ENCODE results near the gene DCANP1. TPM values are rescaled to one million over a fixed set of nuclear protein-coding genes. Genes with fewer than 3 reads are reported as not detected.

Gene DCANP1
- total and polyA plus RNA-seq, 8 donors: not detected

DNA sequence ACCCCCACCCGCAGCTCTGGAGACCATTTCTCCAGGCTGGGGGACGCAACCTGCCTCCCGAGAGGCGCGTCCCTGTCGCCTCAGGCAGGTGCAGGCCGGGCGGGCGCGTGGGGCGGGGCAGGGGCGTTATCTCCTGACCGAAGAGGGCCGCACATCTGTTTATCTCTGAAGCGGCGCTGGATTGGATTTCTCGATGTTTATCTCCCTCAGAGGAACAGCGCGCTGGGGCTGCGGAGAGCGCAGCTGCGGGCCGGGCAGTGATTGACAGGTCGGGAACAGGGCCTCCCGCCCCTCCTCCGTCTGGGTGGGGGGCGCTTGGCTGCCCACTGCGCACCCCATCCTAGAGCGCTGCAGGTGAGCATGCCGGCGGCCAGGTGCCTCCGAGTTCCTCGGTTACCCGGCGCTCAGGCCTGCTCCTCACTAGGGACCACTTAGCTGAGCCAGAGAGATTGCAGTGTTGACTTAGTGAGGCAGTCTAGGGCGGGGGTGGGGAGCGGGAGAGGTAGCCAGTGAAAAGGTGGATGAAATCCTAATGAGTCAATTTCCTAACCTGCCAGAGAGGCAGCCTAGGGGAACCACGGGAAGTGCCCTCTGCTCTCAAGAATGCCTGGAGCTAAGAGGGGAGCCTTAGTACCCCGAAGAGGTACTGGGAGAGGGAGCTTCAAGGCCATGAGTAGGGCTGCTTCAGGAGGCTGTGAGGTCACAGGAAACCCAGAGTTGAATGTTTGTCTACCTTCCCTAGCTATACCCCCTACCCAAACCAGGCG lies 44.6 kb upstream of the DCANP1 start:
- FAIRE-seq: no peak

GRCh38 chr5:135491038-135491551 lies 43.9 kb upstream of the DCANP1 start:
- intact Hi-C loops (cut with DNase I): no loop called here
- no peak for FAIRE-seq
- no peaks in the 10 kb centered on the region for H3K9me3 ChIP-seq
- no peak overlapping the region for H3K4me3 ChIP-seq
- no peak for DNase-seq
- peaks cover 0 to 15% (median 6%) of the 10 kb centered on the region in 4 donors for H3K27me3 ChIP-seq
- no peak for ATAC-seq
- WGBS, 2 donors: 16 to 19% methylated on average over 14 of the region's 14 CpGs
- no peaks in the 10 kb centered on the region for H3K36me3 ChIP-seq
- no peak overlapping the region for H3K27ac ChIP-seq
- TF ChIP-seq, protein P1, sequence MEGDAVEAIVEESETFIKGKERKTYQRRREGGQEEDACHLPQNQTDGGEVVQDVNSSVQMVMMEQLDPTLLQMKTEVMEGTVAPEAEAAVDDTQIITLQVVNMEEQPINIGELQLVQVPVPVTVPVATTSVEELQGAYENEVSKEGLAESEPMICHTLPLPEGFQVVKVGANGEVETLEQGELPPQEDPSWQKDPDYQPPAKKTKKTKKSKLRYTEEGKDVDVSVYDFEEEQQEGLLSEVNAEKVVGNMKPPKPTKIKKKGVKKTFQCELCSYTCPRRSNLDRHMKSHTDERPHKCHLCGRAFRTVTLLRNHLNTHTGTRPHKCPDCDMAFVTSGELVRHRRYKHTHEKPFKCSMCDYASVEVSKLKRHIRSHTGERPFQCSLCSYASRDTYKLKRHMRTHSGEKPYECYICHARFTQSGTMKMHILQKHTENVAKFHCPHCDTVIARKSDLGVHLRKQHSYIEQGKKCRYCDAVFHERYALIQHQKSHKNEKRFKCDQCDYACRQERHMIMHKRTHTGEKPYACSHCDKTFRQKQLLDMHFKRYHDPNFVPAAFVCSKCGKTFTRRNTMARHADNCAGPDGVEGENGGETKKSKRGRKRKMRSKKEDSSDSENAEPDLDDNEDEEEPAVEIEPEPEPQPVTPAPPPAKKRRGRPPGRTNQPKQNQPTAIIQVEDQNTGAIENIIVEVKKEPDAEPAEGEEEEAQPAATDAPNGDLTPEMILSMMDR (IDR thresholded peaks at IDR 0.05): no peak
- H3K4me1 ChIP-seq: peaks cover 0 to 9% (median 3%) of the 10 kb centered on the region in 3 donors

More for the DNA sequence above, 44.6 kb upstream of the DCANP1 start:
- ATAC-seq (peak in 3 of 4 donors; percentile 56 to 71 (median 70)), DNase-seq (no peak)
- Histone ChIP-seq H3K4me3 (no peak overlapping the region), H3K36me3 (no peaks in the 10 kb centered on the region), H3K4me1 (peaks cover 0 to 9% (median 3%) of the 10 kb centered on the region in 3 donors), H3K9me3 (no peaks in the 10 kb centered on the region), H3K27me3 (peaks cover 0 to 14% (median 6%) of the 10 kb centered on the region in 4 donors), H3K27ac (no peak overlapping the region)
- intact Hi-C loops (cut with DNase I): no loop called here
- TF ChIP-seq, protein P1 (IDR thresholded peaks at IDR 0.05): no peak
- WGBS, 2 donors: 6 to 7% methylated on average over 39 to 40 of the region's 40 CpGs

DNA sequence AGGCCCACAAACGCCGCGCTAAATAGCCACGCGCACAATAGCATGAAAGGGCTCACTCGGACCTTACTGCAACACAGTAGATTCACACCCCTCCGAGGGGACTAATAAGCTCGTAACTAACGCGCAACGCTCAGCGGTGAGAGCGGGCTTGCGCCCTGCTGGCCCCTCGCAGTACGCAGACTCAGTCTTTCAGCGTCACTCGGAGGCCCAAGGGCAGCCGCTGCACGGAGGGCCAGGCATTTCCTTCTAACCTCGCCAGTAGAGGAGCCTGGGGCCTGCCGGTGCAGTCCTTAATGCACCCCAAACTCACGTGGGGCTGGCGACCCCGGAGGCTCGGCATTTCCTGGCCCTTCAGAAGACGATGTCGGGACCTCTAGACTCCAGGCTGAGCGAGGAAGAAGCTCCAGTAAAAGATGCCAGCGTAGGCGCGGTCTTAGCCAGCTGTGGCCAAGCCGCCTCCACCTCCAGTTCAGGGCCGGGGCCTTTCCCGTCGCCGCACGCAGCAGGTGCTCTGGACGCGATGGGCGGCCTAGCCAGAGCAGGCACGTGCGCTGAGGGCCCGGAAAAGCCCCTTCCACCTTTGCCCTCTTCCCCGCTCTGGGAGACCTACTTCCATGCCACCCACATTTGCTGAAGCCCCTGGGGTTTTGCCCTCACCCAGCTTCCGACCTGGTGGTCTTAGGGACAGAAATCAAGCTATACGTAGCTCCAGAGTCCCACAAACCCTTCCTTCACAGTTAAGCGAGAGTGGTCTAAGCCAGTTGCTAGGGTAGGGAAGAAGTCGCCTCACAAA lies 43.3 kb upstream of the DCANP1 start:
- peaks cover 0 to 9% (median 3%) of the 10 kb centered on the region in 3 donors for H3K4me1 ChIP-seq
- WGBS, 2 donors: 9% methylated on average over 48 to 49 of the region's 49 CpGs
- no peak for DNase-seq
- no peak for FAIRE-seq
- peak overlapping the region in 1 of 4 donors; percentile 12 for H3K4me3 ChIP-seq
- no peak overlapping the region for H3K27ac ChIP-seq
- no peaks in the 10 kb centered on the region for H3K9me3 ChIP-seq
- peak in 1 of 4 donors; percentile 40 for ATAC-seq
- H3K36me3 ChIP-seq: no peaks in the 10 kb centered on the region
- intact Hi-C loops (cut with DNase I): no loop called here
- TF ChIP-seq, protein P1 (IDR thresholded peaks at IDR 0.05): no peak
- peaks cover 0 to 17% (median 6%) of the 10 kb centered on the region in 4 donors for H3K27me3 ChIP-seq

GRCh38 chr5:135489466-135490244 lies 42.5 kb upstream of the DCANP1 start:
- Histone ChIP-seq H3K4me1 (peaks cover 0 to 9% (median 3%) of the 10 kb centered on the region in 3 donors), H3K36me3 (no peaks in the 10 kb centered on the region), H3K4me3 (peak overlapping the region in 1 of 4 donors; percentile 18), H3K27ac (no peak overlapping the region), H3K27me3 (peaks cover 0 to 17% (median 6%) of the 10 kb centered on the region in 4 donors), H3K9me3 (no peaks in the 10 kb centered on the region)
- 3 to 4% methylated on average over 53 of the region's 53 CpGs for WGBS, 2 donors
- ATAC-seq: no peak
- TF ChIP-seq, protein P1 (IDR thresholded peaks at IDR 0.05): no peak
- FAIRE-seq: no peak
- intact Hi-C loops (cut with DNase I): no loop called here
- no peak for DNase-seq

All from pancreas (tissue), 10 donors.